MCF 10A (cell line): ENCODE results near the gene TMEM161B. TPM values are rescaled to one million over a fixed set of nuclear protein-coding genes. Genes with fewer than 3 reads are reported as not detected.

Source experiments
- BruUV-seq: library from RNA; stranded (reverse); fragments of 400-500 nt; replicated peaks from 2 replicates; lab custom pipeline; 2021; lab: Mats Ljungman, UMichigan
- CTCF ChIA-PET: fragments of 300-600 bp; sonication (Branson Sonifier 250); formaldehyde crosslinking; extraction: SDS; loops from one replicate; lab custom pipeline; 2021; ENCODE audit warnings: antibody characterized with exemption, inconsistent platforms; lab: Yijun Ruan, JAX
- POLR2A ChIA-PET: fragments of 300-600, 350-650 bp; sonication (Branson Sonifier 250); formaldehyde crosslinking; extraction: SDS; loops from one replicate; lab custom pipeline; 2020; ENCODE audit warnings: antibody characterized with exemption, inconsistent platforms; lab: Yijun Ruan, JAX
- DNase-seq: peaks from one replicate; pipeline ENCODE4 v3.0.0-alpha.2; 2018; ENCODE audit not compliant: unreplicated experiment
- H3K27ac Mint-ChIP-seq: one replicate; pipeline ENCODE4 v1.8.0; 2022; ENCODE audit warnings: mild to moderate bottlenecking, low read depth, mixed read lengths; ENCODE audit not compliant: unreplicated experiment
- H3K27me3 Mint-ChIP-seq: one replicate; pipeline ENCODE4 v1.8.0; 2022; ENCODE audit warnings: mixed read lengths; ENCODE audit not compliant: insufficient read depth, unreplicated experiment
- H3K36me3 Mint-ChIP-seq: one replicate; pipeline ENCODE4 v1.8.0; 2022; ENCODE audit warnings: mild to moderate bottlenecking, moderate library complexity, mixed read lengths; ENCODE audit not compliant: insufficient read depth, unreplicated experiment
- H3K4me1 Mint-ChIP-seq: one replicate; pipeline ENCODE4 v1.8.0; 2022; ENCODE audit warnings: mixed read lengths; ENCODE audit not compliant: insufficient read depth, unreplicated experiment
- H3K4me3 Mint-ChIP-seq: one replicate; pipeline ENCODE4 v1.8.0; 2022; ENCODE audit warnings: mild to moderate bottlenecking, moderate library complexity, mixed read lengths; ENCODE audit not compliant: unreplicated experiment
- H3K9me3 Mint-ChIP-seq: one replicate; pipeline ENCODE4 v1.8.0; 2022; ENCODE audit warnings: mixed read lengths; ENCODE audit not compliant: unreplicated experiment
- CTCF ChIP-seq: fragments of 200-600 bp; IDR thresholded peaks from one replicate; pipeline ENCODE4 v1.8.0; 2022; ENCODE audit warnings: antibody characterized with exemption, mild to moderate bottlenecking; ENCODE audit not compliant: unreplicated experiment
- intact Hi-C: fragments of 100-400 bp; cut with micrococcal nuclease; formaldehyde crosslinking; loops from 2 replicates; pipeline ENCODE4 v1.14.1; 2022
- total RNA-seq: library from RNA; stranded (reverse); gene quantifications from 2 replicates; pipeline ENCODE4 v1.2.3, GENCODE V29; 2022

Gene TMEM161B
- total RNA-seq, 1 experiment from 2014 or later = 14.0 TPM

GRCh38 chr5:88251048-88251711, 17.5 kb downstream of the TMEM161B start:
- H3K36me3 Mint-ChIP-seq = peaks cover 7% of the 10 kb centered on the region
- ChIA-PET CTCF (no interaction called here), POLR2A (no interaction called here)
- no peak for TF ChIP-seq CTCF
- DNase-seq = no peak
- H3K4me3 Mint-ChIP-seq = no peak overlapping the region
- H3K27ac Mint-ChIP-seq = no peak overlapping the region
- intact Hi-C loops = no loop called here
- H3K9me3 Mint-ChIP-seq = no peaks in the 10 kb centered on the region
- no peaks in the 10 kb centered on the region for H3K27me3 Mint-ChIP-seq
- BruUV-seq = no TSS peak
- peaks cover 15% of the 10 kb centered on the region for H3K4me1 Mint-ChIP-seq

- H3K36me3 Mint-ChIP-seq = peaks cover 7% of the 10 kb centered on the region
- CTCF ChIA-PET = interaction anchor here (1.4 kb wide), 1 partner anchor 12 kb away, joined by 6 read pairs; no protein-coding TSS in a partner anchor
- no peaks in the 10 kb centered on the region for H3K27me3 Mint-ChIP-seq
- H3K27ac Mint-ChIP-seq = no peak overlapping the region
- DNase-seq = no peak
- no TSS peak for BruUV-seq
- intact Hi-C loops = no loop called here
- TF ChIP-seq CTCF = no peak
- POLR2A ChIA-PET = interaction anchor here (0.5 kb wide), 1 partner anchor 111 kb away, joined by 3 read pairs; no protein-coding TSS in a partner anchor
- no peaks in the 10 kb centered on the region for H3K9me3 Mint-ChIP-seq
- H3K4me1 Mint-ChIP-seq = peaks cover 15% of the 10 kb centered on the region
- no peak overlapping the region for H3K4me3 Mint-ChIP-seq
Observed at GRCh38 chr5:88250010-88250409, 18.6 kb downstream of the TMEM161B start.

GRCh38 chr5:88248743-88249540, 19.7 kb downstream of the TMEM161B start:
- Mint-ChIP-seq H3K27ac (no peak overlapping the region), H3K9me3 (no peaks in the 10 kb centered on the region), H3K4me3 (no peak overlapping the region), H3K4me1 (peaks cover 15% of the 10 kb centered on the region), H3K27me3 (no peaks in the 10 kb centered on the region), H3K36me3 (peaks cover 7% of the 10 kb centered on the region)
- CTCF ChIA-PET = interaction anchor here (0.7 to 1.4 kb wide), 3 partner anchors 8 to 1899 kb away, joined by 3 to 6 read pairs (median 3); no protein-coding TSS in a partner anchor
- POLR2A ChIA-PET = no interaction called here
- intact Hi-C loops = no loop called here
- BruUV-seq = no TSS peak
- no peak for TF ChIP-seq CTCF
- no peak for DNase-seq

GRCh38 chr5:88248094-88248493, 20.6 kb downstream of the TMEM161B start:
- no TSS peak for BruUV-seq
- intact Hi-C loops = no loop called here
- peaks cover 7% of the 10 kb centered on the region for H3K36me3 Mint-ChIP-seq
- no peak for DNase-seq
- POLR2A ChIA-PET = interaction anchor here (0.7 kb wide), 1 partner anchor 9 kb away, joined by 3 read pairs; no protein-coding TSS in a partner anchor
- H3K4me3 Mint-ChIP-seq = no peak overlapping the region
- H3K4me1 Mint-ChIP-seq = peaks cover 8% of the 10 kb centered on the region
- no peak overlapping the region for H3K27ac Mint-ChIP-seq
- TF ChIP-seq CTCF = no peak
- no peaks in the 10 kb centered on the region for H3K27me3 Mint-ChIP-seq
- no peaks in the 10 kb centered on the region for H3K9me3 Mint-ChIP-seq
- CTCF ChIA-PET = interaction anchor here (1.2 kb wide), 1 partner anchor 9 kb away, joined by 3 read pairs; no protein-coding TSS in a partner anchor
